HG03460 (cell line): ENCODE data around the gene FAM13B.

Experiments
- ATAC-seq: cut with Tn5 transposase; IDR thresholded peaks from one replicate; pipeline ENCODE4 v1.9.1; 2021; ENCODE audit not compliant: unreplicated experiment

FAM13B gene

DNA sequence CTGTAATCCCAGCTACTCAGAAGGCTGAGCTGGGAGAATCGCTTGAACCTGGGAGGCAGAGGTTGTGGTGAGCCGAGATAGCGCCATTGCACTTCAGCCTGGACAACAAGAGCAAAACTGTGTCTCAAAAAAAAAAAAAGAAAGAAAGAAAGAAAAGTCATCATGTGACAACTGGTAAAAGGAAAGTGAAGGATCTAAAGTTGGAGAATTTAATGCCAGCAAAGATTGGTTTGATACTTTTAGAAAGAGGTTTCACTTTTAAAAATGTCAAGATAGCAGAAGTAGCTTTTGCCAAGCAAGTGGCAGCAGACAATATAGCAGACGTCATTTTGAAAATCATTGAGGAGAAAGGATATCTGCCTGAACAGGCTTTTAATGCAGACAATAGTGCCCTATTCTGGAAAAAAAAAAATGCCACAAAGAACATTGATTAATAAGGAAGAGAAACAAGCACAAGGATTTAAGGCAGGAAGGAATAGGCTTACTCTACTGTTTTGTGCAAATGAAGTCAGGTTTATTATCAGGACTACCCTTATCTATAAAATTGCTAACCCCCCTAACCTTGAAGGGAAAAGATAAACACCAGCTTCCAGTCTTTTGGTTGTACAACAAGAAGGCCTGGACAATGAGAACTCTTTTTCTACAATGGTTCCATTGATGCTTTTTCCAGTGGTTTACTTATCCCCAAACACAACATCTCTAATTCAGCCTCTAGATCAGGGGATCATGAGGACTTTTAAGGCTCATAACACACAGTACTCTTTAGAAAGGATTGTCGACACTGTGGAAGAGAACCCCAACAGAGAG, 131.7 kb downstream of the FAM13B start:
- ATAC-seq: no peak

DNA sequence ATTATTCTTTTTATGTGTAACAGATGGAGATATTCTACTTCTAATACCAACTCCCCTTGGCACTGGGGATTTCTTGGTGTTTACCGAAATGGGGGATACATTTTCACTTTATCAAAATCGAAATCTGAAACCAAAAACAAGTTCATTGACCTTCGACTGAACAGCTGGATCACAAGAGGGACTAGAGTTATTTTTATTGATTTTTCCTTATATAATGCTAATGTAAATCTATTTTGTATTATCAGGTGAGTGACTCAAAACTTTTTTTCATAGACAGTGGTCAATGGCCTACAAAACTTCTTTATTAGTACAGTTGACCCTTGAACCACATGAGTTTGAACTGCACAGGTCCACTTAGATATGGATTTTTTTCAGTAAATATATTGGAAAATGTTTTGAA, 133.4 kb downstream of the FAM13B start:
- ATAC-seq: no peak

DNA sequence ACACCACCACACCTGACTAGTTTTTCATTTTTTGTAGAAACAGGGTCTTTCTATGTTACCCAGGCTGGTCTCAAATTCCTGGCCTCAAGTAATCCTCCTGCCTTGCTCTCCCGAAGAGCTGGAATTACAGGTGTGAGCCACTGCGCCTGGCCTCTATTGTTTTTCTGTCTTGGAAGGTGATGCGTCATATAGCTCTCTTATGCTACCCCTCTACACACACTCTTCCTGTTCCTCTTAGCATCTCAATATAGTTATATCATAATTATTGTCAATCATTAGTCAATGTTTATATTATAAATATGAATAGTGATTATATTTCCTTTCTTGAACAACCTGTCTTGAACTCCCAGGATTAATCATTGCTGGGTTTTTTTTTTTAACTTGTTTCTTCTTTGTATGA, 136.3 kb downstream of the FAM13B start:
- no peak for ATAC-seq

DNA sequence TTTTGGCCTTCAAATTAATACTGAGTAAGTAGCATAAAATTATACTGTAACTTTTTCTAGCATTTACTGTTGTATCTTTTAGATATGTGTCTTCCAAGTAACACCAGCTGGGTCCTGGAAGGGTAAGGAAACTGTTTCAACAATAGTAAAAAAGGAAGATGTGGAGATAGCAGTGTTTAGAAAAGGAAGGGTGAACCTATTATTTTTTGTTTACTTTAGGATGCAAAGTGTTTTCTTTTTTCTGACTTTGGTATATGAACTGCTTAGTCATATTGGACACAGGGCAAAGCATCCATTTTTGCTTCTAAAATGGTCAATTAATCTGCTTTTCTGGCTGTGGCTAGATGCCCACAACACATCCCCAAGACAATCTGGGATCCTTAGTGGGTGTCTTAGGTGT, 138.3 kb downstream of the FAM13B start:
- no peak for ATAC-seq

DNA sequence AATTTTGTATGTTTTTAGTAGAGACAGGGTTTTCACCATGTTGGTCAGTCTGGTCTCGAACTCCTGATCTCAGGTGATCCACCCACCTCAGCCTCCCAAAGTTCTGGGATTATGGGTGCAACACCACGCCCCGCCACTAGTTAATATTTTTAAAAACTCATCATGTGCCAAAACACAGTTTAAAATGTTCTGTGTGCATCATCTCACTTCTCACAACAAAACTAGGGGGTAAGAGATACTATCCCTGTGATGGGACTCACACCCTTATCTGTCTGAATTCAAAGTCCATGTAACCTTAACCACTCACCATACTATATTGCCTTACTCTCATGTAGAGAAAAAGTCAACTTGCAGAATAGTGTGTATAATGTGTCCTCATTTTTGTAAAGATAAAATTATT, 141.0 kb downstream of the FAM13B start:
- no peak for ATAC-seq

DNA sequence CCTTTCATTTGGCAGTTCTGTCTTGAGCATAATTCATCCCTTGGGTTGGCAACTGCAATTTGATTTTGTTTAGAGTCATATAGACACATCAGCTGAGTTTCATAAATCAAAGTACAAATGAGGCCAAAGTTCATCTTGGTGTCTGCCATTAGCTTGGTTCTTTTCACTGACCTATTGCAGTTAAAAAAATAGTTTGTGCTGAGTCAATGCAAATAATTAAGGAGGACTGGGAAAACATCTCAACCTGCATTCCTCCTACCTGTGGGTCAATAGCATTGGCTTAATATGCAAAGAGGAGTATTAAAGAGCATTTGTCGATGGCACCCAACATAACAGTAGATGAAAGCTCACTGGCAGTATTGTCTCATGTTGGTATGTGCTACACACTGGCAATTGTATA, 142.0 kb downstream of the FAM13B start:
- no peak for ATAC-seq

DNA sequence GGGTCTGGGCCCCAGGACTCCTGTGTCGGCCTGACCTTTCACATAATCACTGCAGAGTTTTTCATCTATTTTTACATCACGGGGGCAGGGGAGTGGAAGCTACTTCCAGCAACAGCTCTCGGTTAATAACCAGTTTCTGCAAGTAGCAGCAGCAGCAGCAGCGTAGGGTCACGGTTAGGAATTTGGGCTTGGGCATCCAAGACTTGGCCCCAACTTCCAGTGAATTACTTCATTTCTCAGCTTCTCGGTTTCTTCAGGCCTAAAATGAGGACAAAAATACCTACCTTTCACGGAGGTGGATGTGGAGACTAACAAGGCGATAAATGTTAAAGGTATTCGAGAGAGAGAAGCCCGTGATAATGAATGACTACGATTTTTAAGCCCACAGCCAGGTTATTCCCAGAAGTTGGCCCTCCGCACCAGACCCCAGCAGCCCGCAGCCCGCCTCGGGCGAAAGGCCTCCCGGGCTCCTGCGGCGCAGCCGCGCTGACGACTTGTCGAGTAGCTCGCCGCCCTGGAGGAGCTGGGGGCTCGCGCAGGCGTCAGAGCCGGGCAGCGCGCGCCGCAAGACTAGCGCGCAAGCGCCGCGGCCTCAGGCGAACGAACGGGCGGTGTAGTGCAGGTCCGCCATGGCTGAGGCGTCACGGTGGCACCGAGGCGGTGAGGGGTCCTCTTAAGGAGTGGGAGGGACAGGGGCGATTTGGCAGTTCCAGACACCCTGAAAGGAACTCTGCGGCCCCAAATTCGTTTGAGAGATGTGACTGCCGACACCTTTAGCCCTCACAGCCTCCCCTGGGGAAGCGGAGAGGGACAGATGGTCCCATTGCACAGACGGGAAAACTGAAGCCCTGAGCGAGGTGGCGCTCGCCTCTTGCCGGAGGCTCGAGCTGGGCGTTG, 143.8 kb downstream of the FAM13B start, which contains the start of gene PKD2L2:
Gene PKD2L2 (plus strand): TSS at position 595 of the 897 bp plus-strand sequence. CDS start 35 bp downstream, at position 630.
- ATAC-seq: peak; percentile 88

DNA sequence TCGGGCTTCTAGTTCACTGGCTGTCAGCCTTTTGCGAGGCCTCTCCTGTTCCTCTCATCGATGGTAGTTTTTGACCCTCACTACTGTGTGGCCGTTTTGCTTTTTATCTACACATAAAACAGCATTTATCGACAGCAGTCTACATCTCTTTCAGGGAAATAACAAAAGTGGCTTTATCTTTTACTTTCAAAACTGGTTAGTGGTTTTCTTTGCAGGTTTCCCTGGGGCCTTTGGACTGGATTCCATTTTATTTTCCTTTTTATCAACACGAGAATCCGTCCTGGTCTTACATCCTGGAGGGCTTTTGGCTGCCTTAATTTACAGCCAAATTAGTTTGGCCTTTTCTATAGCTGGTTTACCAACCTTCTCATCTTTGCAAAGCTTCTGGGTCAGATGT, 144.4 kb downstream of the FAM13B start:
- no peak for ATAC-seq
